ENCODE data around the gene URI1. TPM values are rescaled to one million over a fixed set of nuclear protein-coding genes. Genes with fewer than 3 reads are reported as not detected.

URI1 gene
- total and polyA plus RNA-seq, 11 donors, result 10.9 to 53.7 (median 41.5) TPM

DNA sequence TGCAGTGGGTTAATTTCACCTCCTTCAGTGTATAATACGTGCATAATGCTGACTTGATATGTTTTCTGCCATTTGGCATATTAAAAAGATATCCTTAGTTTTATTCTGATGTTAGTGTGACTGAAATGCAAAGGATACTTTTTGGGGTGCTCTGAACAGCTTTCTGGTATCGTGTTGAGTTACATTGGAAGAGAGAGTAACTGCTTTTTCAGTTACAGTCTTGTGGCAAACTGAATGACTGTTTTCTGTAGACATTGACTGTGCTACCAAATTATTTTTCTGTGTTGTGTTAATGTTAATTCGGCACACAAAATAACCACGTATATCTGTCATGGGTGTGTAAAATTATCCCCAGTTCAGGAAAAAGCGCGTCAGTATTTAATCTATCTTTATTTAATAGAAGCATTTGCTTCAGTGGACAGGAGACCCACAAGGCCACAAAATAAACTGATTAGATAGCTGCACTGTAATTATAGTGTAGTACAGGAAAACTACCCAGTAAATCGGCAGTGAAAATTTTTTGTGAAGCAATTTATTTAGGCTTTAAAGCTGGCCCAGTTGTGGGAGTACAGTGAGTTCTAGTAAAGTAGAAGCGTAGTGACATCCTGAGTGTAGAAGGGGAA, 2.5 kb downstream of the URI1 start:
- H3K27ac ChIP-seq, result peak overlapping the region in 1 of 12 donors; percentile 3

DNA sequence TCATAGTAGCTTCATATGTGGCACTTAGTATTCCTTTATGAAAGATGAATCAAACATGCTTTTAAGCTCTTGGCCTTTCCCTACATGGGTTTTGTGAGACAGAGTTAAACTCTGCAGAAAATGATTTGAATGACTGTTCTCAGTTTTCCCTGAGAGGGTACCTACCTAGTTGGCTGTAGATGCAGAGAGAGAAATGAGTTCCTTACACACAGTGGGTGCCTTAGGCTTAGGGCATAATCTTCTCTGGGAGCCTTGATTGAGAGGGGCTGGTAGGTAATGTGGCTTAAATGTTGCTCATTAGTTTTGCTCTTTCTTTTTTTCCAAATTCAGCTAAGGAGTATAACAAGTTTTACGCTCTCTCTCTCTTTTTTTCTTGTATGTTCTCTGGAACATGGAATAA, 3.0 kb downstream of the URI1 start:
- H3K36me3 ChIP-seq, result no peaks in the 10 kb centered on the region
- TF ChIP-seq POLR2A (IDR thresholded peaks at IDR 0.05), result no peak
- TF ChIP-seq, protein P1, sequence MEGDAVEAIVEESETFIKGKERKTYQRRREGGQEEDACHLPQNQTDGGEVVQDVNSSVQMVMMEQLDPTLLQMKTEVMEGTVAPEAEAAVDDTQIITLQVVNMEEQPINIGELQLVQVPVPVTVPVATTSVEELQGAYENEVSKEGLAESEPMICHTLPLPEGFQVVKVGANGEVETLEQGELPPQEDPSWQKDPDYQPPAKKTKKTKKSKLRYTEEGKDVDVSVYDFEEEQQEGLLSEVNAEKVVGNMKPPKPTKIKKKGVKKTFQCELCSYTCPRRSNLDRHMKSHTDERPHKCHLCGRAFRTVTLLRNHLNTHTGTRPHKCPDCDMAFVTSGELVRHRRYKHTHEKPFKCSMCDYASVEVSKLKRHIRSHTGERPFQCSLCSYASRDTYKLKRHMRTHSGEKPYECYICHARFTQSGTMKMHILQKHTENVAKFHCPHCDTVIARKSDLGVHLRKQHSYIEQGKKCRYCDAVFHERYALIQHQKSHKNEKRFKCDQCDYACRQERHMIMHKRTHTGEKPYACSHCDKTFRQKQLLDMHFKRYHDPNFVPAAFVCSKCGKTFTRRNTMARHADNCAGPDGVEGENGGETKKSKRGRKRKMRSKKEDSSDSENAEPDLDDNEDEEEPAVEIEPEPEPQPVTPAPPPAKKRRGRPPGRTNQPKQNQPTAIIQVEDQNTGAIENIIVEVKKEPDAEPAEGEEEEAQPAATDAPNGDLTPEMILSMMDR (IDR thresholded peaks at IDR 0.05), result no peak
- 97 to 100% (median 100%) methylated on average over 1 of the region's 1 CpG for WGBS, 4 donors
- peak overlapping the region in 1 of 12 donors; percentile 3 for H3K27ac ChIP-seq
- no peaks in the 10 kb centered on the region for H3K9me3 ChIP-seq
- no peak for ATAC-seq
- peak overlapping the region in 1 of 12 donors; percentile 21 for H3K4me3 ChIP-seq
- H3K4me1 ChIP-seq, result peaks cover 0 to 45% (median 24%) of the 10 kb centered on the region in 12 donors
- H3K27me3 ChIP-seq, result no peaks in the 10 kb centered on the region
- no peak for DNase-seq
- intact Hi-C loops (cut with DNase I), result loop anchor here in 1 of 10 donors (10.0 kb wide), 1 partner anchor 130 kb away; the partner anchor contains the start of gene CCNE1

More for the DNA sequence above, 2.5 kb downstream of the URI1 start:
- DNase-seq (no peak), ATAC-seq (no peak)
- TF ChIP-seq, protein P1 (IDR thresholded peaks at IDR 0.05), result no peak
- TF ChIP-seq POLR2A (IDR thresholded peaks at IDR 0.05), result no peak
- Histone ChIP-seq H3K9me3 (no peaks in the 10 kb centered on the region), H3K4me1 (peaks cover 0 to 45% (median 24%) of the 10 kb centered on the region in 12 donors), H3K27me3 (no peaks in the 10 kb centered on the region), H3K4me3 (peak overlapping the region in 1 of 12 donors; percentile 21), H3K36me3 (no peaks in the 10 kb centered on the region)
- 61 to 75% (median 64%) methylated on average over 8 of the region's 8 CpGs for WGBS, 4 donors
- intact Hi-C loops (cut with DNase I), result loop anchor here in 2 of 10 donors (5.0 to 10.0 kb wide), 2 partner anchors 130 to 132 kb away; partner anchors contain the start of gene CCNE1 (in 2 of the 2)

DNA sequence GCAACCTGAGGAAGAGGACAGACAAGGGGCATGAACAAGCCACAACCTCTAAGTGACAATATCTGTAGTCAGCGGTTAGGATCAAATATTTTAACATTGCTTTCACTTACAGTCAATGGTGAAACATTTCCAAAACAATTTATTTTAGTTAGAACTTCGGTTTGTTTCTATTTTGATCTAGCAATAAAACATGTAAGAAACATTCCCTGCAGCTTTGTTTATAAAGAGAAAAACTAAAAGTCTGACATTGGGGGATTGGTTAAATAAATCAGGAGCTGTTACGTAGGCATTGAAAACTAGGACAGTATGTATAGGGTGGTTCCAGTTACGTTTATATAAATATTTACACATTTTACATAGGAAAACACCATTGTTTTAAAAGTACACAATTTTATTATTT, 3.4 kb downstream of the URI1 start:
- H3K9me3 ChIP-seq, result no peaks in the 10 kb centered on the region
- no peaks in the 10 kb centered on the region for H3K27me3 ChIP-seq
- H3K27ac ChIP-seq, result no peak overlapping the region
- H3K4me1 ChIP-seq, result peaks cover 0 to 45% (median 24%) of the 10 kb centered on the region in 12 donors
- no peaks in the 10 kb centered on the region for H3K36me3 ChIP-seq
- intact Hi-C loops (cut with DNase I), result loop anchor here in 1 of 10 donors (10.0 kb wide), 1 partner anchor 131 kb away; the partner anchor contains the start of gene CCNE1
- no peak for DNase-seq
- no peak for ATAC-seq
- no peak overlapping the region for H3K4me3 ChIP-seq
- WGBS, 4 donors, result 72 to 83% (median 78%) methylated on average over 4 of the region's 4 CpGs
- TF ChIP-seq, protein P1 (IDR thresholded peaks at IDR 0.05), result no peak
- no peak for TF ChIP-seq POLR2A (IDR thresholded peaks at IDR 0.05)

DNA sequence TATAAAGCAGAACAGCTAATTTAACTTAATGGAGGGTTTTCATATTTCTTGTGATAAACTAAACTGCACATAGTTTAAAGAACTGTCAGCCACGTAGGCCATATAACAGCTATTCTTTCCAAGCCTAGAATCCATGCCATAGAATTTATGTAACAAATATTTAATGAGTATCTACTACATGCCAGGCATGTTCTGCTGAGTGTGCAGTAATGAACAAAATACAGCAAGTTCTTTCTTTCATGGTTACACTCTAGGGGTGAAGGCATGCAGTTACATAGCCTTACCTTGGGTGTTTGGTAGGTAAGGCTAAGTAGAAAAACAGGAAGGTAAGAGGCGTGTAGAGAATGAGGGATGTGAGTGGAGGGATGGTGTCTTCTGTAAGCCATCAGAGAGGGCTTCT, 4.6 kb downstream of the URI1 start:
- no peak for TF ChIP-seq POLR2A (IDR thresholded peaks at IDR 0.05)
- TF ChIP-seq, protein P1 (IDR thresholded peaks at IDR 0.05), result no peak
- Histone ChIP-seq H3K9me3 (no peaks in the 10 kb centered on the region), H3K27me3 (no peaks in the 10 kb centered on the region), H3K27ac (no peak overlapping the region), H3K4me1 (peaks cover 0 to 40% (median 20%) of the 10 kb centered on the region in 12 donors), H3K4me3 (no peak overlapping the region), H3K36me3 (no peaks in the 10 kb centered on the region)
- DNase-seq (no peak), ATAC-seq (no peak)
- intact Hi-C loops (cut with DNase I), result loop anchor here in 1 of 10 donors (10.0 kb wide), 1 partner anchor 132 kb away; the partner anchor contains the start of gene CCNE1
- 90 to 97% (median 94%) methylated on average over 2 of the region's 2 CpGs for WGBS, 4 donors
